Measurements from ENCODE around the gene RGS12.

- no peak for TF ChIP-seq CTCF (IDR thresholded peaks at IDR 0.05; ENCODE audit: insufficient read depth, low read depth, low read length)
- no peak for TF ChIP-seq EZH2 (IDR thresholded peaks at IDR 0.05; ENCODE audit: insufficient read depth, low read length)
These were observed 44.5 kb downstream of the RGS12 start for GRCh38 chr4:3337357-3337732.
